GM21360 (cell line): ENCODE results near the gene THAP4.
"Not testable (repeated sequence)": the region's sequence is repeated elsewhere in the genome, so short reads cannot be mapped to it uniquely, and the experiment has no call there.

Source experiments
- ATAC-seq: cut with Tn5 transposase; IDR thresholded peaks from one replicate; pipeline ENCODE4 v1.9.1; 2021; ENCODE audit warnings: mild to moderate bottlenecking, moderate library complexity; ENCODE audit not compliant: unreplicated experiment

Gene THAP4

DNA sequence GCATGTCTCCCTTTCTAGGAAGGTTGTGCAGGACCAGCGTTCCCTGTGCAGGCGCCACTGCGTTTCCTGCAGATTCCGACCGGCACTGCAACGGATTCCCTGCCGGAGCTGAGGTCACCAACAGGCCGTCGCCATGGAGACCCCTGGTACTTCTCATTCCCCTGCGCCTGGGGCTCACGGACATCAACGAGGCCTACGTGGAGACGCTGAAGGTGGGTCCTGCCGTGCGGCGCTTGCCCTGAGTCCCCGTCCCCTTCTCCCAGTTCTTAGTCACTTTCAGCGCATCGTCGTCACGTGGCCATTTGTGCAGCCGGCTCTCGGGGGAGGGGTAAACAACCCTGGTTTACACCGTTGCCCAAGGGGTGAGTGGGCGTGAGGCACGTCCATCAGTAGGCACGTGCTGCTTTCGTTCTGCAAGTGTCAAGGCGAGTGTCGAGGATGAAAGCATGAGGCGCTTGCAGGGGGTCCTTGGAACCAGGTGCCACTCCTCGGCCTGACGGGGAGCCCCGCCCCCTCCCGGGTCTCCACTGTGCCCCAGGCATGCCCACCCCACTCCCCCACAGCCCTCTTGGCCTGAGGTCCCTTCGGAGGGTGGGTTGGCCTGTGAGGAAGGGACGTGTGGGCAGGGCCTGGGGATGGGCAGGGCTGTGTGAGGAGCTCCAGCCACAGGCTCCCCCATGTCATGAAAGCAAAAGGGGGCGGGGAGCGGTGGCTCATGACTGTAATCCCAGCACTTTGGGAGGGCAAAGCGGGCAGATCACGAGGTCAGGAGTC is 29.9 kb upstream of the THAP4 start:
- no peak for ATAC-seq

DNA sequence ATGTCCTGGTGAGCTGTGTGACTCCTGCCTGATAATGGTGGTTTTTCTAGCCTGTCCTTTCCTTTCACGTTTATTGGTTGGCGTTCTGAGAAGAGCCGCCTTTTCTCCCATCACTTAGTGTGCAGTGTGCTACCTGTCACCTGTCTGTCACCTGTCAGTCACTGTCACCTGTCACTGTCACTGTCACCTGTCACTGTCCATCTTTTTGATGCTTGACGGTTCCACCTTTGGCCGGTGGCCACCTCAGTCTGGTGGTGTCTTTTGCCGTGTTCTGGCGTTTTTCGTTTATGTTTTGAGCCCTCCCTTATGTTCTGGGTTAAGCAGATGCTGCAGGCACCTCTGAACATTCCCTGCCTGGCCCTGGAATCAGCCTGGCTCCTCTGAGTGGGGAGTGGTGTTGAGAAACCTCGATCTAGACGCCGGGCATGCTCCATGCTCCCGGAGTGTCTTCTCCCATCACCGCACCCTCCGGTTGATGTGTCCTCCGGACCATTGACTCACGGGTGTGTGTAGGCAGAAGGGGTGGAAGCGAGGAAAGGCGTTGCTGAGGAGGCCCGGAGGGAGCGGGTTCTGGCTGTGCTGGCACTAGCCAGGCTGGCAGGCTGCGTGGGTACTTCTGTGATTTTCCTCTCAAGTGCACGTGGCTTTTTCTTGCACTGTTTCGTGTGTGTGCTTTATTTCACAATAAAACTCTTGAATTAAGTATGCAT is 28.9 kb upstream of the THAP4 start:
- ATAC-seq = no peak

DNA sequence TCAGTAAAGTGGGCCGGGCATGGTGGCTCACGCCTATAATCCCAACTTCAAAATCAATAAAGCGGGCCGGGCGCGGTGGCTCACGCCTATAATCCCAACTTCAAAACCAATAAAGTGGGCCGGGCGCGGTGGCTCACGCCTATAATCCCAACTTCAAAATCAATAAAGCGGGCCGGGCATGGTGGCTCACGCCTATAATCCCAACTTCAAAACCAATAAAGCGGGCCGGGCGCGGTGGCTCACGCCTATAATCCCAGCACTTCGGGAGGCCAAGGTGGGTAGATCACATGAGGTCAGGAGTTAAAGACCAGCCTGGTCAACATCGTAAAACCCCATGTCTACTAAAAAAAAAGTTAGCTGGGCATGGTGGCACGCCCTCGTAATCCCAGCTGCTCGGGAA is 25.8 kb upstream of the THAP4 start:
- not testable (repeated sequence) for ATAC-seq

- ATAC-seq = no peak
These were observed 23.7 kb upstream of the THAP4 start for GRCh38 chr2:241660593-241661213.

GRCh38 chr2:241659150-241659739 is 22.3 kb upstream of the THAP4 start:
- no peak for ATAC-seq

- ATAC-seq = no peak
These were observed 21.3 kb upstream of the THAP4 start for GRCh38 chr2:241658296-241658695.

GRCh38 chr2:241657786-241658254 is 20.9 kb upstream of the THAP4 start:
- ATAC-seq = no peak

- no peak for ATAC-seq
These were observed 19.3 kb upstream of the THAP4 start for GRCh38 chr2:241656190-241656741.

DNA sequence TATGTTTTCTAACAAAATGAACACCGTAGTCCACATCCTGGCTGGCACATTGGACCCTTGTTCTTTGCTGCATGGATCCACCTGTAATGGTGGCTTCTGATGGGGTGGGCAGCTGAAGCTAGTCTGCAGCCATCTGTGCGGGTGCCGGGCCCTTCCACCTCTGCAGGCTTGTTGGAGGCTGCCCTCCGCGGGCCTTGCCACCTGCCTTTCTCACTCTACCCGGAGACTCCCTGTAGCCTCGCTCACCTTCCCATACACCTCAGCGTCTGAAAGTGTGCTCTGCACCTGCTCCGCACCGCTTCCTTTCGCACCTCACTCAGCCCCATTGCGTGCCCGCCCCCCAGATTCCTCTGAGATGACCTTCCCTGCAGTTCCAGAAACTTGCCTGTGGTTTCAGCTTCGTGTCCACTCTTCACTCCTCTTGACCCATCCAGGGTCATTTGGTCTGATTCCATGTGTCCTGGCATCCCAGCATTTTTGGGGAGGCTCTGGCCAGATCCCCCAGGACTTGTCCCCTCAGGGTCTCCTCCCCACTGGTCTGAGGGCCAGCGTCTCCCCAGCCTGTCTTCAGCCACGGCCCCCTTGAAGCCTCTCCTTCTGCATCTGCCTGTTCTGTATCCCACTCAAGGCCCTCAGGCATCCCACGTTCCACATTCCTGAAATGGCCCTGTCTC is 18.7 kb upstream of the THAP4 start:
- no peak for ATAC-seq

DNA sequence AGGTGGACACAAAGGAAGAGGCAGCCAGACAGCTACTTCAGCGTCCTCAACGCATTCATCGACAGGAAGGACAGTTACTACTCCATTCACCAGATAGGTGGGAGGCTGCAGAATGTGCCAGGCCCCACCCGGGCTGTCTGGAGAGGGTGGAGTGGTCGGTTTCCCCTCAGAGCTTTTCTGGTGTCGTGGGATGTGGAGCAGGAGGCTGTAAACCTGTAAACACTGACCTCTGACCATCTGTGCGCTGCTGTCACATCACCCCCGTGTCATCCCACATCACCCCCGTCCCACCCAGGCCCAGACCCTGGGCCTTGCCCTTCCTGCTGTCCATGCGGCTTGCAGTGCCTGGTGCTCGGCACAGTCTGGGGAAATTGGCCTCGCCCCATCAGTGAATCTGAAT is 17.6 kb upstream of the THAP4 start:
- ATAC-seq = no peak

DNA sequence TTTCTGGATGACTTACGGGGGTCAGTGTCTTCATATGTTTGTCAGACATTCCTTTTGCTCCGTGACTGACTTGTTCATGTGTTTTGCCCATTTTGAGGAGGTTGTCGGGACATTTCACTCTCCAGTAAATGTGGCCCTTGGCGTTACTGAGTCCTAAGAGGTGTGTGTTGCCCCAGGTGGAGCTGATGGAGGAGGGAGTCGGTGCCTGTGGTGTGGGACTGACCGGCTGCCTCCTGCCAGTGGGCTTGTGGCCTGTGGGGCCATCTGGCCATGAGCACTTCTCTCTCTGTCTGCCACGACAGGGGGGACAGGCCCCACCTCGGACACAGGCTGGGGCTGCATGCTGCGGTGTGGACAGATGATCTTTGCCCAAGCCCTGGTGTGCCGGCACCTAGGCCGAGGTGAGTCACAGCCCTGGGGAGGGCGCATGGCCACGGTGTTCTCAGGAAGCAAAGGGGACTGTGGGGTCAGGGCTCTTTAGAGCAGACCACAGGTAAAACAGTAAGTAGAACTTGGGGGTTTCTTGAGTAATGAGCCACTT is 16.3 kb upstream of the THAP4 start:
- ATAC-seq = no peak

- ATAC-seq = no peak
These were observed 15.8 kb upstream of the THAP4 start for GRCh38 chr2:241652722-241653121.

- no peak for ATAC-seq
These were observed 15.2 kb upstream of the THAP4 start for GRCh38 chr2:241652142-241652541.

GRCh38 chr2:241649927-241650326 is 13.0 kb upstream of the THAP4 start:
- ATAC-seq = no peak

GRCh38 chr2:241649404-241649803 is 12.4 kb upstream of the THAP4 start:
- no peak for ATAC-seq

DNA sequence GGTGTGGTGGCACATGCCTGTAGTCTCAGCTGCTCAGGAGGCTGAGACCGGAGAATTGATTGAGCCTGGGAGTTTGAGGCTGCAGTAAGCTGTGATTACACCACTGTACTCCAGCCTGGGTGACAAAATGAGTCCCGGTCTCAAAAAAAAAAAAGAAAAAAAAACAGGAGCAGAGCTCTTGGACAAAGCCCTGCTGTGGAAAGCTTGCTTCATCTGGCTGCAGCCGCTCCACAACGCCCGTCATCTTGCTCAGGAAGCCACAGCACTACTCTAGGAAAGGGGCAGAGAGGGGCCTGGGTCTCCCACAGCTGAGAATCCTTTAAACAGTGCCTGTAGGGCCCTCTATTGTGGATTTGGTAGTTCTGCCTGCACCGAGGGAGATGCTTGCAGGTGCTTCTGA is 11.5 kb upstream of the THAP4 start:
- ATAC-seq = no peak

GRCh38 chr2:241645915-241646645 is 9.1 kb upstream of the THAP4 start:
- no peak for ATAC-seq

DNA sequence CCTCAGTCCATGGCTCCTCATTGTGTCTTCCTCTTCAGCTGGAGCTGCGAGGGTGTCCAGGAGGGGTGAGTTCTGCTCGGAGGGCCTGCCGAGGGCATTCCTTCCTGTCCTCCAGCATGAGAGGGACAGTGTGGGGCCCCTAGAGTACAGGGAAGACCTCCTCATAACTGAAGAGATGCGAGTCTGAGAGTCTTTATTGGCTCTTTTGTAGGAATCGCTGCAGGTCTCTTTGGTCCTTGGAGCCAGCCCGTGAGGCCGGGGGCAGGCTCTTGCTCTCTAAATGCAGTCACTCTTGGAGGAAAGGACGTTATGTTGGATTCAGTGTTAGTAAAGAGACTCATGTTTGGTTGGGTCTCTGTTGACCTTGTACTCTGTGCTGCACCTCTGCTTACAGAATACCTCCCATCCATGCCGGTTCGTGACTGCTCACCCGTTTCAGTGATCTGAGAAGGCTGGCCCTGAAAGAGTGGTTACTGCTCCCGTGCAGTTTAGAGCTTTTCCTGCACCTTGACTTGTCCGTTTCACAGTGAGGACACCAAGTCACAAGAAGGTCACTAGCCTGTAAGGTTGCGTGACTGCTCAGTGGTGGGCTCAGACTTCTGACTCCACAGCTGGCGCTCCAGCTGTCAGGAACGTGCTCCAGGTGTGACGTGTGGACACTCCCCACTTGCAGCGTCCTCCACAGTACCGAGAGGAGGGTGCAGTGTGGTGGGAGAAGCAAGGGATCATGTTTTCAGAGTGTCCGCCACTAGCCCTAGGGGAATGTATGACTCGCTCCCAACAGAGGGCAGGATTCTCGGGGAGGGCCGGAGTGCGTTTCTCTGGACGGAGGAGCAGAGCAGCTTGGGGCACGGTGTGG is 8.3 kb upstream of the THAP4 start:
- ATAC-seq = no peak

GRCh38 chr2:241641631-241642030 is 4.7 kb upstream of the THAP4 start:
- no peak for ATAC-seq
